ENCODE measurements around the gene EHF. TPM values are rescaled to one million over a fixed set of nuclear protein-coding genes. Genes with fewer than 3 reads are reported as not detected.

Gene EHF
- total RNA-seq, 2 donors from 2014 or later, result 0.22 TPM; not detected in 1

GRCh38 chr11:34575671-34576070 lies 45.2 kb upstream of the EHF start:
- 100% methylated on average over 2 of the region's 2 CpGs; no CpG with 5 or more reads in 1 of the 2 experiments for WGBS, 2 experiments (ENCODE audit: insufficient coverage in 1 of 2, insufficient read length in 1 of 2)
- peaks cover 21% of the 10 kb centered on the region for H3K27me3 Mint-ChIP-seq (ENCODE audit: insufficient read depth)
- no peaks in the 10 kb centered on the region for H3K36me3 Mint-ChIP-seq (ENCODE audit: low read depth)
- H3K4me3 Mint-ChIP-seq, result no peak overlapping the region
- Histone ChIP-seq H3K9me3 (ENCODE audit: control insufficient read depth, low read length) (no peaks in the 10 kb centered on the region), H3K27me3 (ENCODE audit: control insufficient read depth, insufficient read depth, low read length, poor library complexity, severe bottlenecking) (peaks cover 19% of the 10 kb centered on the region), H3K9ac (ENCODE audit: extremely low read depth, low read length, poor library complexity, severe bottlenecking) (no peak overlapping the region), H3K36me3 (ENCODE audit: control insufficient read depth, insufficient read depth, low read length) (no peaks in the 10 kb centered on the region), H3K4me3 (ENCODE audit: low read length) (no peak overlapping the region), H3K4me1 (ENCODE audit: control insufficient read depth, insufficient read depth, low read length) (no peaks in the 10 kb centered on the region), H3K27ac (ENCODE audit: low read depth, low read length) (no peak overlapping the region)
- no peak for DNase-seq
- TF ChIP-seq CTCF (conservative IDR thresholded peaks at IDR 0.05), result no peak
- H3K27ac Mint-ChIP-seq, result no peak overlapping the region
- H3K9me3 Mint-ChIP-seq, result no peaks in the 10 kb centered on the region
- H3K4me1 Mint-ChIP-seq, result no peaks in the 10 kb centered on the region

- Histone ChIP-seq H3K9ac (ENCODE audit: extremely low read depth, low read length, poor library complexity, severe bottlenecking) (no peak overlapping the region), H3K27ac (ENCODE audit: low read depth, low read length) (no peak overlapping the region), H3K36me3 (ENCODE audit: control insufficient read depth, insufficient read depth, low read length) (no peaks in the 10 kb centered on the region), H3K4me1 (ENCODE audit: control insufficient read depth, insufficient read depth, low read length) (no peaks in the 10 kb centered on the region), H3K9me3 (ENCODE audit: control insufficient read depth, low read length) (no peaks in the 10 kb centered on the region), H3K4me3 (ENCODE audit: low read length) (no peak overlapping the region), H3K27me3 (ENCODE audit: control insufficient read depth, insufficient read depth, low read length, poor library complexity, severe bottlenecking) (peaks cover 26% of the 10 kb centered on the region)
- no peak overlapping the region for H3K27ac Mint-ChIP-seq
- H3K9me3 Mint-ChIP-seq, result no peaks in the 10 kb centered on the region
- H3K4me3 Mint-ChIP-seq, result no peak overlapping the region
- no peak for DNase-seq
- peaks cover 28% of the 10 kb centered on the region for H3K27me3 Mint-ChIP-seq (ENCODE audit: insufficient read depth)
- no peaks in the 10 kb centered on the region for H3K4me1 Mint-ChIP-seq
- no peaks in the 10 kb centered on the region for H3K36me3 Mint-ChIP-seq (ENCODE audit: low read depth)
- no peak for TF ChIP-seq CTCF (conservative IDR thresholded peaks at IDR 0.05)
- WGBS, 2 experiments (ENCODE audit: insufficient coverage in 1 of 2, insufficient read length in 1 of 2), result 96% methylated on average over 3 of the region's 3 CpGs; no CpG with 5 or more reads in 1 of the 2 experiments
Observed at GRCh38 chr11:34576331-34576730, 44.6 kb upstream of the EHF start.

- Mint-ChIP-seq H3K36me3 (ENCODE audit: low read depth) (no peaks in the 10 kb centered on the region), H3K27me3 (ENCODE audit: insufficient read depth) (peaks cover 54% of the 10 kb centered on the region), H3K4me3 (no peak overlapping the region), H3K27ac (no peak overlapping the region), H3K4me1 (peaks cover 22% of the 10 kb centered on the region), H3K9me3 (no peaks in the 10 kb centered on the region)
- Histone ChIP-seq H3K27me3 (ENCODE audit: control insufficient read depth, insufficient read depth, low read length, poor library complexity, severe bottlenecking) (peaks cover 56% of the 10 kb centered on the region), H3K9ac (ENCODE audit: extremely low read depth, low read length, poor library complexity, severe bottlenecking) (no peak overlapping the region), H3K4me1 (ENCODE audit: control insufficient read depth, insufficient read depth, low read length) (peaks cover 5% of the 10 kb centered on the region), H3K9me3 (ENCODE audit: control insufficient read depth, low read length) (no peaks in the 10 kb centered on the region), H3K36me3 (ENCODE audit: control insufficient read depth, insufficient read depth, low read length) (no peaks in the 10 kb centered on the region), H3K4me3 (ENCODE audit: low read length) (no peak overlapping the region), H3K27ac (ENCODE audit: low read depth, low read length) (no peak overlapping the region)
- 82 to 100% methylated on average over 2 to 4 of the region's 4 CpGs for WGBS, 2 experiments (ENCODE audit: insufficient coverage in 1 of 2, insufficient read length in 1 of 2)
- no peak for TF ChIP-seq CTCF (conservative IDR thresholded peaks at IDR 0.05)
- no peak for DNase-seq
Observed at GRCh38 chr11:34583818-34584217, 37.1 kb upstream of the EHF start.
